Suprapubic skin (tissue), 4 donors: ENCODE measurements around the gene LHX3. TPM values are rescaled to one million over a fixed set of nuclear protein-coding genes. Genes with fewer than 3 reads are reported as not detected.
A peak's percentile ranks its signal among the peaks of the same experiment; 100 is the strongest.

Experiments
- DNase-seq, 2 donors: peaks; one replicate each; pipeline ENCODE4 v3.0.0-alpha.2; 2019; ENCODE audit warnings: low spot score in 2 of 2
- H3K27ac ChIP-seq: fragments of 200-600 bp; sonication (generic); one replicate; pipeline ENCODE4 v1.5.1; 2019
- H3K27me3 ChIP-seq: fragments of 200-600 bp; sonication (generic); one replicate; pipeline ENCODE4 v1.5.1; 2019
- H3K36me3 ChIP-seq: fragments of 200-600 bp; sonication (generic); one replicate; pipeline ENCODE4 v1.5.1; 2019
- H3K4me1 ChIP-seq: fragments of 200-600 bp; sonication (generic); one replicate; pipeline ENCODE4 v1.5.1; 2019
- H3K4me3 ChIP-seq: fragments of 200-600 bp; sonication (generic); one replicate; pipeline ENCODE4 v1.5.1; 2019; ENCODE audit warnings: mild to moderate bottlenecking
- H3K9me3 ChIP-seq: fragments of 200-600 bp; sonication (generic); one replicate; pipeline ENCODE4 v1.5.1; 2019
- EP300 ChIP-seq: sonication (generic); formaldehyde crosslinking; IDR thresholded peaks from one replicate; pipeline ENCODE4 v1.6.1; 2017; ENCODE audit warnings: antibody characterized with exemption
- POLR2A ChIP-seq, 2 donors: fragments of 450-650 bp; IDR thresholded peaks; one replicate each; pipeline ENCODE4 v1.6.1; 2017; ENCODE audit warnings: antibody characterized with exemption in 2 of 2, mild to moderate bottlenecking in 2 of 2, moderate library complexity in 2 of 2
- POLR2AphosphoS5 ChIP-seq, 3 donors: sonication (generic); formaldehyde crosslinking; IDR thresholded peaks; one replicate each; pipeline ENCODE4 v1.6.1; 2017; ENCODE audit warnings: antibody characterized with exemption in 3 of 3
- WGBS: methylation state at CpG from one replicate; pipeline ENCODE4 v1.1.5; 2018; 5-methylcytosine and 5-hydroxymethylcytosine counted together
- total RNA-seq, 4 donors: library from RNA; depleted of rRNA; stranded (reverse); fragments of >200 nt; gene quantifications; one replicate each; pipeline ENCODE4 v1.1.0, GENCODE V29; 2016
- TF ChIP-seq, protein P1 (sequence below), 2 donors: fragments of 200-600 bp in 1 of 2; fragments of 450-650 bp in 1 of 2; sonication (generic) in 1 of 2; IDR thresholded peaks; one replicate each; pipeline ENCODE4 v1.5.1; 2016 to 2019; ENCODE audit warnings: antibody characterized with exemption in 2 of 2, mild to moderate bottlenecking in 1 of 2, moderate library complexity in 1 of 2

Gene LHX3
- total RNA-seq, 4 donors from 2014 or later, result 0.26 TPM; not detected in 2

DNA sequence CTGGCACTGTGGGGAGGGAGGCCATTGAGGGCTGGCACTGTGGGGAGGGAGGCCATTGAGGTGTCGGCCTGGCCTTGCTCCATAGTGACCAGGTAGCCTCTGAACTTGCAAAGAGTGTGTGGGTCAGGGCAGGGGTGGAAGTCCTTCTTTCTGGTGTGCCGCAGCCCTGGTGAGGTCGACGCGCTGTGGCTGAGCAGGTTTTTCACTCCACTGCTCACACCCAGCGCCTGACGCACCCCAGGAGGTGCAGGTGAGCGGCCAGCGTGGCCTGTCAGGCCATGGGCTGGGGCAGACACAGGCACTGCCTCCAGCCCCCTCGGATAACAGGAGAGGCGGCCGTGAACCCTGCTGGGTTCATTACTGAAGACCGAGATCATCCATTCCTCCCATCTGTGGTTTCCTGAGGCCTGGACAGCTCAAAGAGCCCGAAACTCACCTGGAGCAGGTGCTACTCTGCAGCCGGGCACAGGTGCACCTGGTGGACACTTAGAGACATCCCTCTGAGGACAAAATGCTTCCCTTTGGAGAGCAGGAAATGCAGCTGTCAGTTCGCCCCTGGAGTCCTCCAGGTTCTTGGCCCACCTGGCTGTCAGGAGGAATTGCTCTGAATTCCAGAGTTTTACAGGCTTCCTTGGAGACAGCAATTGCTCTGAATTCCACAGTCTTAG, 32.4 kb downstream of the LHX3 start:
- Histone ChIP-seq H3K36me3 (no peaks in the 10 kb centered on the region), H3K4me1 (no peaks in the 10 kb centered on the region), H3K9me3 (no peaks in the 10 kb centered on the region), H3K4me3 (no peak overlapping the region), H3K27ac (no peak overlapping the region), H3K27me3 (peaks cover 50% of the 10 kb centered on the region)
- TF ChIP-seq EP300 (no peak), POLR2A (IDR thresholded peaks at IDR 0.05) (no peak)
- no peak for DNase-seq
- 82% methylated on average over 2 of the region's 16 CpGs for WGBS

DNA sequence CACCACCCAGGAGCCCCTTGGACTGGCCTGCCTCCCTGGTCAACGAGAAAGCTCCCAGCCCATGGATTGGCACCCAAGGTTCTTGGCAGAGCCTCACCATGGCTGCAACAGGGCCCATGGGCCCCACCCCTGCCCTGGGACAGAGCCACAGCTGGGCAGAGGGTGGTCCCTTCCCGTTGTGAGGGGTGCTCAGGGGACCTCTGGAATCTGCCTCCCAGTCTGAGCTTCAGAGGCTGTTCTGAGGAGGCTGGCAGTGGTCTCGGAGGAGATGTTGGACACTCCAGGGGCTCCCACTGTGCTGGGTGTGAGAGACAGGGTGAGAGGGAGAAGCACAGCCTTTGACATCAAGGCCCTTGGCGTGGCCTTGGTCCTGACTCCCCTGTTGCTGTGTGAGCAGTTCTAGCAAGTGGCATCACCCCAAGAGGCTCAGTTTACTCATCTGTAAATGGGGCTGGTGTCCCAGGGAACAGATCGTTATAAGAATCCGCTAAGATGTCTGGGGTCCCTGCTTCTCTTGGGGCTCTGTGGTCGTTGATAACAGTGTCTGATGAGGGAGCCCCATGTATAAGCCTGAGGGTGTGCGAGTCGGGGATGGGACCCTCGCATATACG, 33.0 kb downstream of the LHX3 start:
- H3K36me3 ChIP-seq, result no peaks in the 10 kb centered on the region
- H3K4me3 ChIP-seq, result no peak overlapping the region
- no peak for DNase-seq
- TF ChIP-seq POLR2A (IDR thresholded peaks at IDR 0.05) (no peak), POLR2AphosphoS5 (IDR thresholded peaks at IDR 0.05) (no peak), EP300 (no peak)
- TF ChIP-seq, protein P1, sequence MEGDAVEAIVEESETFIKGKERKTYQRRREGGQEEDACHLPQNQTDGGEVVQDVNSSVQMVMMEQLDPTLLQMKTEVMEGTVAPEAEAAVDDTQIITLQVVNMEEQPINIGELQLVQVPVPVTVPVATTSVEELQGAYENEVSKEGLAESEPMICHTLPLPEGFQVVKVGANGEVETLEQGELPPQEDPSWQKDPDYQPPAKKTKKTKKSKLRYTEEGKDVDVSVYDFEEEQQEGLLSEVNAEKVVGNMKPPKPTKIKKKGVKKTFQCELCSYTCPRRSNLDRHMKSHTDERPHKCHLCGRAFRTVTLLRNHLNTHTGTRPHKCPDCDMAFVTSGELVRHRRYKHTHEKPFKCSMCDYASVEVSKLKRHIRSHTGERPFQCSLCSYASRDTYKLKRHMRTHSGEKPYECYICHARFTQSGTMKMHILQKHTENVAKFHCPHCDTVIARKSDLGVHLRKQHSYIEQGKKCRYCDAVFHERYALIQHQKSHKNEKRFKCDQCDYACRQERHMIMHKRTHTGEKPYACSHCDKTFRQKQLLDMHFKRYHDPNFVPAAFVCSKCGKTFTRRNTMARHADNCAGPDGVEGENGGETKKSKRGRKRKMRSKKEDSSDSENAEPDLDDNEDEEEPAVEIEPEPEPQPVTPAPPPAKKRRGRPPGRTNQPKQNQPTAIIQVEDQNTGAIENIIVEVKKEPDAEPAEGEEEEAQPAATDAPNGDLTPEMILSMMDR (IDR thresholded peaks at IDR 0.05), result no peak
- 84% methylated on average over 10 of the region's 11 CpGs for WGBS
- H3K27ac ChIP-seq, result no peak overlapping the region
- no peaks in the 10 kb centered on the region for H3K9me3 ChIP-seq
- H3K27me3 ChIP-seq, result peaks cover 43% of the 10 kb centered on the region
- H3K4me1 ChIP-seq, result no peaks in the 10 kb centered on the region

DNA sequence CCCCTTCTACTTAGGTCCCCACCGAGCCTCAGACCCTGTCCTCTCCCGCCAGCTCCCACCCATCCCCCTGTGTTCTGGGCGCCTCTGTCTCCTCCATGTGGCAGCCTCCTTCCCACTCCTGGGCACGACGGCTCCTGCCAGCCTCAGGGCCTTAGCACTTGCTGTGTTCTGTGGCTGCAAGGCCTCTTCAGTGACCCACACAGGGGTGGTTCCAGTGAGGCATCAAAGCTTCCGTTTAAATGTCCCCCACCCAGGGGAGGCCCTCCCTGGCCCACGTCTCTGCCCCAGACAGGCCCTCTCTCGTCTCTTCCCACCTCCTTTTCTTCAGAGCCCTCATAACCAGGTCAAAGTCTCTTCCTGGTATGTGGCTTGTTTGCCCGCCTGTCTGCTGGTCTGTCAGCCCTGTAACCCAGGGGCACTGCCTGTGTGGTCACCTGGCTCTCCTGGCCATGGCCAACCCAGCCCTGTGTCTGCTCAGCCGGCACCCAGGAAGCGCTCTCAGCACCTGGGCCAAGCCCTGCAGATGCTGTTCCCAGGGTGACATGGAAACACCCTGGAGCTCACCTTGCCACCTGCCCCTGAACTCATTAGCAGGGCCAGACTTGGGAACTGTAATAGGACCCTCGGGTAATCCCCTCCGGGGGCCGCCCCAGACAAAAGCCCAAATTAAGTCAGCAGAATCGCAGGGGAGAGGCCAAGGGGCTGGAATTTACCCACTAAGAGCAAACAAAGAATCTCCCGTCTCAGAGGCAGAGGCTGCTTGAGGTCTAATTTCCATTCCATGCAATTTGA, 33.7 kb downstream of the LHX3 start:
- 60% methylated on average over 12 of the region's 16 CpGs for WGBS
- no peak for DNase-seq
- no peak overlapping the region for H3K27ac ChIP-seq
- no peaks in the 10 kb centered on the region for H3K36me3 ChIP-seq
- no peaks in the 10 kb centered on the region for H3K9me3 ChIP-seq
- H3K27me3 ChIP-seq, result peaks cover 39% of the 10 kb centered on the region
- no peaks in the 10 kb centered on the region for H3K4me1 ChIP-seq
- TF ChIP-seq POLR2A (IDR thresholded peaks at IDR 0.05) (no peak), POLR2AphosphoS5 (IDR thresholded peaks at IDR 0.05) (no peak), EP300 (no peak)
- TF ChIP-seq, protein P1 (IDR thresholded peaks at IDR 0.05), result no peak
- no peak overlapping the region for H3K4me3 ChIP-seq

DNA sequence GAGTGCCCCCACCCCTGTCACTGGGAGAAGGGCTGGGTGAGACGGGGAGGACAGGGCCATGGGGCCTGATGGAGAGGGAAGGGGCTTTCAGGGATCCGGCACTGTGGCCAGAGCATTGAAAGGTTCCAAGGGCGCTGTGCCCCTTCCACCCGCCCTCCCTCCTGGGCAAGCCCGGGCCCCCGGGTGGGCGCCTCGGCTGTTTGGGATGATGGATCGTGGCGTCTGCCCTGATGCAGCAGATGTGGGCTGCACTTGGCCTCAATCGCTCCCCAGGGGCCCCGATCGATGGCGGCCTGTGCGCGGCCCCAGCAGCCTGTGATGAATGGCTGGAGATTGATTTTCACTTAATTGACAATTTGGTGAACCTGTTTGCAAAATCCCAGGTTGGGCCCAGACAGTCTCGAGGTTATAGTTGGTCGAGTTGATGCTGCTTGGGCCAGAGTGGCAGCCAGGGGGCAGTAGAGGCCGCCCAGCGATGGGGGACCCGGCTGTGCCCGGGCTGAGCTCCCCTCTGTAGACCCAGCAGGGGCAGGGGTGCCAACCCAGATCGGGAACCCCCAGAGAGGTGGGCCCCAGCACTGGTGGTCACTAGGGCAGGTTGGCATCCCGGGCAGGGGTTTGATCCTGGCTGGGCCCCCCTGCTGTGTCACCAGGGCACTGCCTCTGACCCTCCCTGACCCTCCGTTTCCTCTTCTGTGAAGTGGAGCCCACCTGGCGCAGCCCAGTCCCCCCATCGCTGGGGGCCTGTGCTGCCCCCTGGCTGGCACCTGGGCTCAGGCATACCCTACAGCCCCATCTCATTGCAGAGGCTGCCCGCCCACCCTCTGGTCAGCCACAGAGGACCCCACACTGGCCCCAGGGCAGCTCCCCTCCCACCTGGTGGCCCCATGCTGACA, 34.7 kb downstream of the LHX3 start:
- H3K27ac ChIP-seq, result no peak overlapping the region
- H3K4me1 ChIP-seq, result no peaks in the 10 kb centered on the region
- no peaks in the 10 kb centered on the region for H3K36me3 ChIP-seq
- no peak for DNase-seq
- no peak overlapping the region for H3K4me3 ChIP-seq
- TF ChIP-seq, protein P1 (IDR thresholded peaks at IDR 0.05), result peak in 1 of 2 donors; percentile 63
- TF ChIP-seq POLR2AphosphoS5 (IDR thresholded peaks at IDR 0.05), result no peak
- H3K27me3 ChIP-seq, result peaks cover 39% of the 10 kb centered on the region
- no peaks in the 10 kb centered on the region for H3K9me3 ChIP-seq
- WGBS, result 53% methylated on average over 9 of the region's 28 CpGs

DNA sequence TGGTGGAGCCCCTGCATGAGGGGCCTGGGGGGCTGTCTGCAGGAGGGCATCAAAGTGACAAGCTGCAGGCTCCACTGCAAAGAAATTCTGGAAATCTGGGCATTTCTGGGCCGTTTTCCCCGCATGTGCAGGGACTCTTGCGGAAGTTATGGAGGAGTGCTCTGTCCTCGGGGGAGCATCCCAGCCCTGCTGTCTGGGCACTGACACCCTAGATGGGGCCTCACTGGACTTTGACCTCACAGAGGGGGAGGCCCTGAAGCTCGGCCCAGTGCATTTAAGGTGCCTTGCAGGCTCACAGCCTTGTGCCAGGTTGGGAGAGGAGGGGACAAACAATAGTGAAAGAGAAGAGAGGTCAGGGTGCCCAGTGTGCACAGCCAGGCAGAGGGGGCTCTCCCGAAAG, 35.4 kb downstream of the LHX3 start:
- DNase-seq, result no peak
- 70% methylated on average over 5 of the region's 6 CpGs for WGBS
- H3K27ac ChIP-seq, result no peak overlapping the region
- H3K27me3 ChIP-seq, result peaks cover 39% of the 10 kb centered on the region
- H3K36me3 ChIP-seq, result no peaks in the 10 kb centered on the region
- H3K4me1 ChIP-seq, result no peaks in the 10 kb centered on the region
- no peaks in the 10 kb centered on the region for H3K9me3 ChIP-seq
- TF ChIP-seq POLR2AphosphoS5 (IDR thresholded peaks at IDR 0.05) (no peak), EP300 (no peak), POLR2A (IDR thresholded peaks at IDR 0.05) (no peak)
- TF ChIP-seq, protein P1 (IDR thresholded peaks at IDR 0.05), result no peak
- no peak overlapping the region for H3K4me3 ChIP-seq
